ENCODE results near the gene PIP5K1A.
"Not testable (repeated sequence)": the region's sequence is repeated elsewhere in the genome, so short reads cannot be mapped to it uniquely, and the experiment has no call there.

Gene PIP5K1A

DNA sequence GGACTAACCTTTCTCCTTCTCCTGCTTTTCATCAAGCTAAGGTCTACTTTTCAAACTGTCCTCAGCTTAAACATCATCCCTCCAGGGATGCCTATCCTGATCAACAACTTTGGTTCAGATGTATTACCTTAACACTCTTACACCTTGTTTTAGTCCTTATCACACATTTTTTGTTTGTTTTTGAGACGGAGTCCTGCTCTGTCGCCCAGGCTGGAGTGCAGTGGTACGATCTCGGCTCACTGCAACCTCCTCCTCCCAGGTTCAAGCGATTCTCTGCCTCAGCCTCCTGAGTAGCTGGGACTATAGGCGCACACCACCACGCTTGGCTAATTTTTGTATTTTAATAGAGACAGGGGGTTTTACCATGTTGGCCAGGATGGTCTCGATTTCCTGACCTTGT, 9.7 kb upstream of the PIP5K1A start:
- intact Hi-C loops (cut with DNase I); DNase-seq: not testable (repeated sequence)

DNA sequence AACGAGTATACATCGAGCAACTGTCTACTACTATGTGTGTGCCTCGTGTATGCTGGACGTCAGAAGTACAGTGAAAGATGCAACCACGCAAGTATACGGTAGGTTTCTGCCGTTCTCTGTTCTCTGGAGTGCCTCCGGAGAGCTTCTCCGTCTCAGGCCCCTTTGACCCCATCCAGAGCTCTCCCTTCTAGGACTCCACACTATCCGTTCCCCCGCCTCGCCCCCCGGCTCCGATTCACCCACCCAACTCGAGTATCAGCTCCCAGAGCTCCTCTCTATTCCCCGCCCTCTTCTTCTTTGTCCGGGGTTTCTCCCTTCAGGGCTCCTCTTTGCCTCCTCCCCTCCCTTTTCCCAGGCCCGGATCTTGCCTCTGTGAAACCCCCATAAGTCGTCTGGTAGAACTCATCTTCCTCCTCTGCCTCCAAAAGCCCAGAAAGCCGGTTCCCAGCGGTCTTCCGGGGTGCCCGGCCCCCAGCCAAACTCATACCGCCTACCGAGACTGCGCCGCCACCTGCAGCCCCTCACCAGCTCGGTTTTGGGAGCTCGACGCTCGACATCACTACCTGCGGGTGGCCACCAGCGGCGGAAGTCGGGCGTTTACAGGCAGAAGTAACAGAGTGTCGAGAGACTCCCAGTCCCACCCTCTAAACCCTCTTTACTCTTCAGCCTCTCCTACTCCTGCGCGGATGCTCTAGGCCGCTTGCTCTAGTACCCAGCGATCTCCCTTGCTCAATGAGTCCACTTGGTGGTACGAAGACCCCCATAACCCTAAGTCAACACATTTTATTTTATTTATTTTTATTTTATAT, 8.5 kb upstream of the PIP5K1A start, which contains the start of gene VPS72:
Gene VPS72 (minus strand): TSS at position 561 of the 809 bp plus-strand sequence. CDS start 76 bp downstream, at position 485.
- peak; percentile 76 to 98 (median 86) for DNase-seq
- intact Hi-C loops (cut with DNase I), result no loop called here

DNA sequence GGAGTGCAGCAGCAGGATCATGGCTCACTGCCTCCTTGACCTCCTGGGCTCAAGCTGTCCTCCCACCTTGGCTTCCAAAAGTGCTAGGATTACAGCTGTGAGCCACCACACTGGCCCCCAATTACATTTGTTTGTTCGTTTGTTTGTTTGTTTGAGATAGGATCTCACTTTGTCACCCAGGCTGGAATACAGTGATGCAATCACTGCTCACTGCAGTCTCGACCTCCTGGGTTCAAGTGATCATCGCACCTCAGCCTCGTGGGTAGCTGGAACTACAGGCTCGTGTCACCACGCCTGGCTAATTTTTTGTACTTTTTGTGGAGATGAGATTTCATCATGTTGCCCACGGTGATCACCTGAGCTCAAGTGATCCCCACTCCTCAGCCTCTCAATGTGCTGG, 6.3 kb upstream of the PIP5K1A start:
- DNase-seq, result no peak
- intact Hi-C loops (cut with DNase I), result no loop called here

DNA sequence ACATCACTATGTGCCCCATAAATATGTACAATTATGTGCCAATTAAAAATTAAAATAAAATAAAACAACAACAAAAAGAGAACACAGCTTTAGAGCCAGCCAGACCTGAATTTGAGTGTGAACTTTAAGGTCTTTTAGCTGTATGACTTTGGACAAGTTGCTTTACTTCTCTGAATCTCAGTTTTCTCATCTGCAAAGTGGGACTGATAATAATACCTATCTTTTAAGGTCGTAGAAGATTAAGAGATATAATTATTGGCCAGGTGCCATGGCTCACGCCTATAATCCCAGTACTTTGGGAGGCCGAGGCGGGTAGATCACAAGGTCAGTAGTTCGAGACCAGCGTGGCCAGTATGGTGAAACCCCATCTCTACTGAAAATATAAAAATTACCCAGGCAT, 5.0 kb upstream of the PIP5K1A start:
- intact Hi-C loops (cut with DNase I), result no loop called here
- no peak for DNase-seq

DNA sequence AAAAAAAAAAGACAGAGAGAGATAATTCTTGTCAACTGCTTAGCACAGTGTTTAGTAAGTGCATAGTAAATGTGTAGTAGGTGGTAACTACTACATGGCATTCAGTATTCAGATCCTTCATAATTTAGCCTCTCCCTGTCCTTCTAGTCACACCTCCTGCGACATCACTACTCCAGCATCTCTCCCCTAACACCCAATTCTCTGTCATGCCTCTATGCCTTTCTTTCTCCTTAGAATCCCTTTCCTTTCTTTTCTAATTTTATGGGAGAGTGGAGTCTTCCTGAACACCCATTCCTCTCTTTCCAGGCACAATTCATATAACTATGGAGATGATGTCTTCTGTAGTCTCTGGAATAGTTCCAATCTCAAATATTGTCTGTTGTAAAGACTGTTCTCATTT, 4.5 kb upstream of the PIP5K1A start:
- intact Hi-C loops (cut with DNase I), result no loop called here
- no peak for DNase-seq

DNA sequence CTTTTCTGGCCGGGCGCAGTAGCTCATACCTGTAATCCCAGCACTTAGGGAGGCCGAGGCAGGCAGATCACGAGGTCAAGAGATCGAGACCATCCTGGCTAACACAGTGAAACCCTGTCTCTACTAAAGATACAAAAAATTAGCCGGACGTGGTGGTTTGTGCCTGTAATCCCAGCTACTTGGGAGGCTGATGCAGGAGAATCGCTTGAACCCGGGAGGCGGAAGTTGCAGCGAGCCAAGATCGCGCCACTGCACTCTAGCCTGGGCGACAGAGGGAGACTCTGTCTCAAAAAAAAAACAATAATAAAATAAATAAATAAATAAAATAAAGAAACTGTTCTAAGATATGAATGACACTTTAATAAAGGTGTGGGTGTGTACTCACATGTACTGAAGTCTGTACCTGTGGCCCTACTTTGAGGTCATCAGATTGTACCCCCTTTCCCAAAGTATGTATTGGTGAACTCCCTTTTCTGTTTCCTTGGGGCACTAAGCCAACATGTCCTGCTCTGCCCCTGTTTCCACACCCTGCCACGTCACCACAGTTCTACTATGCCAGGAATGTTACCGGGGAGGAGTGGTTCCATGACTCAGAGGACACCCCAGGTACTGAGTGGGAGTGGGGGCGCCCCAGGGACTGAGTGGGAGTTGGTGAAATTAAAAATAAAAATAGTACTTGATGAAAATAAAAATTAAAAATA, 3.3 kb upstream of the PIP5K1A start:
- DNase-seq, result not testable (repeated sequence)
- intact Hi-C loops (cut with DNase I), result loop anchor here (5.0 kb wide), 2 partner anchors 147 to 202 kb away; partner anchors contain the start of gene PSMB4

DNA sequence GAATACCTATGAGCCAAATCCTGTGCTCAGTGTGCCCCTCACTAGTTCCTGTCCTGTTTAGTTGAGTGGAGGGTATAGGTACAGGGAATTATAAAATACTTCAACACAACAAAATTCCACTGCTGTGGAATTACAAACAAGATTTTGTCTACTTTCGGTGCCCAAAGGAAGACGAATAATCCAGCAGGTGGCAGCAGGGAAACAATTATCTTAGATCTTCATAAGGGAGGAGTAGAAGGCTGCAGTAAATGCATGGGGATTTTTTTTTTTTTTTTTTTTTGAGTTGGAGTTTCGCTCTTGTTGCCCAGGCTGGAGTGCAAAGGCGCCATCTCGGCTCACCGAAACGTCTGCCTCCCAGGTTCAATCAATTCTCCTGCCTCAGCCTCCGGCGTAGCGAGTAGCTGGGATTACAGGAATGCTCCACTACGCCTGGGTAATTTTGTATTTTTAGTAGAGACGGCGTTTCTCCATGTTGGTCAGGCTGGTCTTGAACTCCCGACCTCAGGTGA, 2.0 kb upstream of the PIP5K1A start:
- intact Hi-C loops (cut with DNase I), result loop anchor here (1.0 to 5.0 kb wide), 3 partner anchors 55 to 201 kb away; partner anchors contain the start of gene PSMB4
- peak in 5 of 10 donors; percentile 35 to 61 (median 50) for DNase-seq

DNA sequence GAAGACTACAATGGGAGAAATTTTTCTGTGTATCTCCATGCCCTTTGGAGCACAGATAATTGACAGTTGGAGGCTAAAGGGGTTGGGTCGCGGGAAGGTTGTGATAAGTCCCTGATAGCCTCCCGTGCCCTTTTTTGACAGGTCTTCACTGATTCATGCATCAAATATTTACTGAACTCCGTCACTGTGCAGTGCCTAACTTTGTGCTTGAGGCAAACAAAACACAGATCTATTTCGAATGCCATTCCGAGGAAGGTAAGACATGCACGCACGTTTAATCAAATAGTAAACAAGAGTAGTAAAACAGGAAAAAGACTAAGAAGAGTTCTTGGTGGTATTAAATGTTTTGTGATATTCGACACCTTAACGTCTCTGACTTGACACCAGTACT, 494 bp upstream of the PIP5K1A start:
- intact Hi-C loops (cut with DNase I), result loop anchor here (5.0 kb wide), 2 partner anchors 144 to 199 kb away; partner anchors contain the start of gene PSMB4
- DNase-seq, result no peak

DNA sequence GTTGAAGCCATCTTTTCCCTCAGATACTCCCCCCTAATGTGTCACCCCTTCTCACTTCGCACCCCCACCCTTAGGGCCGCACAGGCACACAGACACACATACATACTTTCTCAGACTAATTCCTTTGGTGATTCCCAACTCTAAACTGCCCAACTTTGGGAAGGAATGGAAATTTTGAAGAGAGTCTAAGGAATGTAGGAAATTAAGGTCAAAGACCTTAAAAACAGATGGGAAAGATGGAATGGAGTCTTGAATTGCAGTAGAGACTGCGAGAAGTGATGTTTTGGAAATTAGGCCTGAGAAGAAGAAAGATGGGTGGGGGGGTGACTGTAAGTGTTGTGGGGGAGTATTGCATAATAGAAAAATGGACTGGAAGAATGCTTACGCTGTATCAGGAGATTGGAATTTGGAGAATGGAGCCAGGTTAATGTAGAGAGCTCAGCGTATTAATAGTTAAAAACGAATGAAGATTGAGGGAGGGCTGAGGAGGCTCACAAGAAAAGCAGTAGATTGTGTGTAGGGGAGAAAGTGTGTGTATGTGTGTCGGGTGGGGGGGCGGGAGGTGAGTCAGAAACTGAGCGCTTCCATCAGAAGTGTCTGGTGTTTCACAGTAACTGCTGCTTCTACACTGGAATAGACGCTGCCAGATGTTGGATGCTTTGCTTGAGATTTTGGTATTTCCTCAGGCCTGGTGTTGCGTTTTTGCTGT, 1.7 kb downstream of the PIP5K1A start:
- intact Hi-C loops (cut with DNase I), result loop anchor here (5.0 kb wide), 2 partner anchors 142 to 197 kb away; partner anchors contain the start of gene PSMB4
- no peak for DNase-seq

DNA sequence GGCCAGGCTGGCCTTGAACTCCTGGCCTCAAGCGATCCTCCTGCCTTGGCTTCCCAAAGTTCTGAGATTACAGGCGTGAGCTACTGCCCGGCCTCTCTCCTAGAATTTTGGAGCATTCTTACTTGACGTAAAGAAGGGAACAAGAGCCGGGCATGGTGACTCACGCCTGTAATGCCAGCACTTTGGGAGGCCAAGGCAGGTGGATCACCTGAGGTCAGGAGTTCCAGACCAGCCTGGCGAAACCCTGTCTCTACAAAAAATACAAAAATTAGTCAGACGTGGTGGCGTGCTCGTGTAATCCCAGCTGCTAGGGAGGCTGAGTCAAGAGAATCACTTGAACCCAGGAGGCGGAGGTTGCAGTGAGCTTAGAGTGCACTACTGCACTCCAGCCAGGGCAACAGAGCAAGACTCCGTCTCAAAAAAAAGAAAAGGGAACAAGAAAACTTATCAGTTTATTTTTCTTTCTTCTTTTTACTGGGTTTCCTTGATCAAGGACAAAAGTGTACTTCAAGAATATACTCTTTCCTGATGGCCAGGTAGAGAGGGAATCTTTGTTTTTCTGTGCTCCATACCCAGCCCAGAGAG, 7.1 kb downstream of the PIP5K1A start:
- intact Hi-C loops (cut with DNase I), result not testable (repeated sequence)

DNA sequence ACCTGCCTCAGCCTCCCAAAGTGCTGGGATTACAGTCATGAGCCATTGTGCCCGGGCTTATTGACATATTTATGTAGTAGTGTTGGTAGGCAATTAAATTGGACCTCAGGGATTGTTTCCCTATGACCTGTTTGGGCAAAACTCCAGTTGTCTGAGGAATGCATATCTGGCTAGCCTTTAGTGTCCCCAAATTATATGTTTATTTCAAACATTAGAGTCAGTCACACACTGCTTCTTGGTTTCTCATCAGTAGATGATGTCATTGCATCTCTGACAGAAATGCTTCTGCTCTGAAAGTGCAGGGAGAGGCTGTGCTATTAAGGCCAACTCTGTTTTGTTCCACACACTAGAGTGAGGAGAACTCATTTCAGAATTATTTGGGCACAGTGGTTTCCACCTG, 12.5 kb downstream of the PIP5K1A start:
- DNase-seq, result no peak
- intact Hi-C loops (cut with DNase I), result no loop called here

More for the DNA sequence above, 7.1 kb downstream of the PIP5K1A start:
- not testable (repeated sequence) for DNase-seq

DNA sequence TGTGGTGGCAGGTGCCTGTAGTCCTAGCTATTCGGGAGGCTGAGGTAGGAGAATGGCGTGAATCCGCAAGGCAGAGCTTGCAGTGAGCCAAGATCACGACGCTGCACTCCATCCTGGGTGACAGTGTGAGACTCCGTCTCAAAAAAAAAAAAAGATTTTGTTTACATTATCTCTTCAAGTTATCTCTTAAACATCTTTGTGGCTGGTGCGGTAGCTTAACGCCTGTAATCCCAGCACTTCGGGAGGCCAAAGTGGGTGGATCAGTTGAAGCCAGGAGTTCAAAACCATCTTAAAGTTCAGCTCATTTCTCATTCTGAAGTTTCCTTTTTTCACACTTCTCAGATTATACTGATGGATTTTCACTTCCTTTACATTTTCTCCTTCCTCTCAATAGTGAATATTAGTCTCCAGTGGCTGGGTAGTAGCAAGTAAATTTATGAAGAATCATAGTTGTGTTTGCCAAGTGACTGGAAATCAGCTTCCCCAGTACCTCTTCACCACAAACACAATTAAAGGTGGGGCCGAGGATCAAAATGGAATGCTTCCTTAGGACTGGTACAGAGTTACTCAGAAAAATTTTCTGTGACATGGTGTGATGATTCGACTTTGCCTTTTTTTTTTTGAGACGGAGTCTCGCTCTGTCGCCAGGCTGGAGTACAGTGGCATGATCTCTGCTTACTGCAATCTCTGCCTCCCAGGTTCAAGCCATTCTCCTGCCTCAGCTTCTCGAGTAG, 13.8 kb downstream of the PIP5K1A start:
- DNase-seq, result no peak
- intact Hi-C loops (cut with DNase I), result no loop called here

DNA sequence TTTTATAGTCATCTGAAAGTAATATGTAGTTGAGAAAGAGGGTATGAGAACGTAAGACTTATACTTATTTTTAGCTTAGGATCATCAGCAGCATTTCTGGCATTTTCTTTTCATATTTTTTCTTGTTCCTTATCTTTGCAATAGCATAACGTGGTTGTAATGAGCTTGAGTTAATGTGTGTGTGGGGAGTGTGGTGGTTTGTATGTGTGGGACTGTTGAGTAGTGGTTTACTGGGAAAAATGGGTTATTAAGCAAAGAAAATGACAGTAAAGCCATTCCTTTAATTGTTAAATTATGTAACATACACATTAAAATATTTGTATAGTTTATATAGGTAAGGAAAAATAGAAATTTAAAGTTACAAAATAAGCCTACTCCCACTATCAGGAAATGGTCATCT, 15.2 kb downstream of the PIP5K1A start:
- intact Hi-C loops (cut with DNase I), result no loop called here
- no peak for DNase-seq

DNA sequence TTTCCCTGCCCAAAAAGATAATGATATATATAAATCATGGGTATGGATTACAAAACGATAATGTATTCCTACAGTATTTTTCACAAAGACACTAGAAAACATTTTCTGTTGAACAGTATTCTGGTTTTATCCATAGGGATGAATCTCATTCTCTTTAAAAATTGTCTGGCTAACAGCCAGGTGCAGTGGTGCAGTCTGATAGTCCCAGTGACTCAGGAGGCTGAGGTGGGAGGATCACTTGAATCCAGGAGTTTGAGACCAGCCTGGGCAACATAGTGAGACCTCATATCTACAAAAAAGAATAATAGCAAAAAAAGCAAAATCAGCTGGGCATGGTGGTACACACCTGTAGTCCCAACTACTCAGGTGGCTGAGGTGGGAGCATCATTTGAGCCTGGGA, 23.3 kb downstream of the PIP5K1A start:
- intact Hi-C loops (cut with DNase I), result no loop called here
- DNase-seq, result no peak

DNA sequence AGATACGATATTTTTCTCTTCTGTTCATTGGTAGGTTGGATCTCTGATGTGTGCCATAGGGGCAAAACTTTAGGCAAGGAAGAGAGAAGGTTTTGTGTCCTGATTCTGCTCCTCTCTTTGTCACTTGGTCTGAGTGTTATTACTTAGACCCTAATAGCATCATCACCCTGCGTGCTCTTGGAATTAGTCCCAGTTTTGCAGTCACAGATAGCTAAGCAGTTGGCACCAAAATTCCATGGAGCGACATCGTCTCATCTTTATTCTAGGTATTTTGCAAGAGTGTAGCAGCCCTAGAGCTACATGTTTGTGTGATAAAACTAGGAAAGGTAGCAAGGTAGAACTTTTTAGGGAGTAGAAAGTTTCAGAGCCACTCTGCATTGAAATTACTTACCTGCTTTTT, 23.8 kb downstream of the PIP5K1A start:
- no peak for DNase-seq
- intact Hi-C loops (cut with DNase I), result no loop called here

DNA sequence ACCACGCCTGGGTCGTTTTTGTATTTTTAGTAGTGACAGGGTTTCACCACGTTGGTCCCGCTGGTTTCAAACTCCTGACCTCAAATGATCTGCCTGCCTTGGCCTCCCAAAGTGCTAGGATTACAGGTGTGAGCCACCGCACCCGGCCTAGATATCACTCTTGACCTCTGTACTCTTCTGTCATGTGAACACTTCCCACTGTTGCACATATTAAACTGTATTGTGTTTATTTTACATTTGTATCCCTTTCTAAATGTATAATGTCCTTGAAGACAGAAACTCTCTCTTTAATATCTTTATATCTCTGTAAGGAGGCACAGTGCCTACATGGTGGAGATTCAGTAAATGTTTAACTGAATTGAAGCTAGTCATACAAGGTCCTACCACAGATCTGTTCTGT, 36.9 kb downstream of the PIP5K1A start:
- no peak for DNase-seq
- intact Hi-C loops (cut with DNase I), result no loop called here

DNA sequence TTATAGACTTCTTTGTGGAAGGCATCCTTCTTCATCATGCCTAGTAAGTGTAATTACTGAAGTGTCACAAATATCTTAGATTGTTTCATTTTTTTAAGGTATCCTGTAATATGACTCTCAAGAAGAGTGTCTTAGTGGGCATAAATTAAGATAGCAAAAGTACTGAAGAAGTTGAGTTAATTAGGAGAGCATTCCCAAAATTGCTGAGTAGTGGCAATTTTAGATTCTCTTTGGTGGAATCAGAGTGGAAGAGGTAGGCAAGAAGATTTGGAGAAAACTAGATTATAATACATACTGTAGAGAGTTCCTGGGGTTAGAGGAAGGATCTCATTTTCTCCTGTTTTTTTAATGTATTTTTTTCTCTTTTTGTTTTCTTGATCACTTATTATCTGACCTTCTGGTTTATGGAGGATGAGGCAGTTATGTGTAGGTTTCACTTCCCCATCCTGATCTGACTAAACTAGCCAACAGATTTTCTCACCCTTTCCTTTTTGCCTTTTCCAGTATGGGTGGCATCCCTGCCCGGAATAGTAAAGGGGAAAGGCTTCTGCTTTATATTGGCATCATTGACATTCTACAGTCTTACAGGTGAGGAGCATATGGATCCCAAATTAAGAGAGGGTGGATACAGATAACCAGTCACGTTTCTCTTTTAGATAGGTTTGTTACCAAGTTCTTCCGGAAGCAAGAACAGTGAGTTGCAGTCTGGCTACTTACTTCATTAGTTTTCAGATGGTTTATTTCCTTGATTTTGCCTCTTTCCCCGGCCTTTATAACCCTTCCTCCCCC, 39.5 kb downstream of the PIP5K1A start:
- intact Hi-C loops (cut with DNase I), result no loop called here

DNA sequence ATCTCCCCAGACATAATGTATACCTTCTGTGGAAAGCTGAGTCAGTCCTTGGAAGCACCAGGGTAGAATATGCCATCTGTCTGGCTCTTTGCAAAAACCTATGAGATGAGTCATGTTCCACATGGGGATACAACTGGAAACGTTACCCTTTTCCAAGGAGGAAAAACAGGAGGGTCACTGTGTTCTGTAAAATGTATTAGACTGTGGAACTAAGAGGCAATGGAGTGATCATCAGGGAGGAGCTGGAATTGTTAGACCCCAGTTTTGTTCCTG, 40.1 kb downstream of the PIP5K1A start:
- DNase-seq, result no peak
- intact Hi-C loops (cut with DNase I), result no loop called here

More for the DNA sequence above, 39.5 kb downstream of the PIP5K1A start:
- no peak for DNase-seq

DNA sequence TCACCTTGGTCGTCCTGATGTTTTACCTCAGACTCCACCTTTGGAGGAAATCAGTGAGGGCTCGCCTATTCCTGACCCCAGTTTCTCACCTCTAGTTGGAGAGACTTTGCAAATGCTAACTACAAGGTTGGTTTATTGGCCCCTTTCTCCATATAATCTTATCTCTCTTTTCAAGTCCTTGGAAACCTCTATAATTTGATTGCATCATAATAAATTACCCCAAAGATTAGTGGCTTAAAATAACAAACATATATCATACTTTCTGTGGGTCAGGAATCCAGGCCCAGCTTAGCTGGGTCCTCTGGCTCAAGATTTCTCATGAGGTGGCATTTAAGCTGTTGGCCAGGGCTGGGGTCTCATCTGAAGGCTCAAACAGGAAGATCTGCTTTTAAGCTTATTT, 44.1 kb downstream of the PIP5K1A start:
- intact Hi-C loops (cut with DNase I), result no loop called here
- DNase-seq, result no peak

Measured in posterior cingulate gyrus (tissue), 11 donors.